Tongue (tissue), 2 donors: ENCODE data around the gene CYTL1. TPM values are rescaled to one million over a fixed set of nuclear protein-coding genes. Genes with fewer than 3 reads are reported as not detected.
"Not testable (repeated sequence)": the region's sequence is repeated elsewhere in the genome, so short reads cannot be mapped to it uniquely, and the experiment has no call there.

Experiments
- DNase-seq: peaks from one replicate; pipeline ENCODE4 v3.0.0-alpha.2; 2015
- total RNA-seq: library from RNA; depleted of rRNA; stranded (reverse); fragments of >200 nt; gene quantifications from one replicate; pipeline ENCODE4 v1.2.3, GENCODE V29; 2014

CYTL1 gene
- total RNA-seq, 1 donor from 2014 or later = 4.6 TPM

- no peak for DNase-seq
Measured at GRCh38 chr4:5033281-5033841, 14.1 kb upstream of the CYTL1 start.

- DNase-seq = no peak
Measured at GRCh38 chr4:5032813-5033212, 13.6 kb upstream of the CYTL1 start.

- DNase-seq = no peak
Measured at GRCh38 chr4:5030927-5031326, 11.7 kb upstream of the CYTL1 start.

- DNase-seq = no peak
Measured at GRCh38 chr4:5030221-5030620, 11.0 kb upstream of the CYTL1 start.

GRCh38 chr4:5029447-5029846, 10.2 kb upstream of the CYTL1 start:
- DNase-seq = no peak

- DNase-seq = no peak
Measured at GRCh38 chr4:5028480-5028879, 9.2 kb upstream of the CYTL1 start.

GRCh38 chr4:5027346-5027745, 8.1 kb upstream of the CYTL1 start:
- no peak for DNase-seq

GRCh38 chr4:5026371-5026770, 7.1 kb upstream of the CYTL1 start:
- DNase-seq = no peak

GRCh38 chr4:5024673-5025072, 5.4 kb upstream of the CYTL1 start:
- DNase-seq = no peak

GRCh38 chr4:5021546-5021945, 2.3 kb upstream of the CYTL1 start:
- DNase-seq = no peak

GRCh38 chr4:5020341-5020740, 1.1 kb upstream of the CYTL1 start:
- no peak for DNase-seq

- no peak for DNase-seq
Measured at GRCh38 chr4:5019796-5020195, 538 bp upstream of the CYTL1 start.

- DNase-seq = no peak
Measured at GRCh38 chr4:5018603-5019002, 655 bp downstream of the CYTL1 start.

- DNase-seq = no peak
Measured at GRCh38 chr4:5018096-5018495, 1.2 kb downstream of the CYTL1 start.

GRCh38 chr4:5014007-5014682, 5.1 kb downstream of the CYTL1 start:
- no peak for DNase-seq

GRCh38 chr4:5012958-5013357, 6.3 kb downstream of the CYTL1 start:
- DNase-seq = no peak

GRCh38 chr4:5012244-5012898, 6.9 kb downstream of the CYTL1 start:
- peak; percentile 28 for DNase-seq

GRCh38 chr4:5010984-5011383, 8.3 kb downstream of the CYTL1 start:
- no peak for DNase-seq

- DNase-seq = no peak
Measured at GRCh38 chr4:5009796-5010195, 9.5 kb downstream of the CYTL1 start.

- DNase-seq = not testable (repeated sequence)
Measured at GRCh38 chr4:5006932-5007331, 12.3 kb downstream of the CYTL1 start.

- DNase-seq = no peak
Measured at GRCh38 chr4:5004496-5004895, 14.8 kb downstream of the CYTL1 start.

- no peak for DNase-seq
Measured at GRCh38 chr4:5003918-5004317, 15.3 kb downstream of the CYTL1 start.

- no peak for DNase-seq
Measured at GRCh38 chr4:5003372-5003857, 15.8 kb downstream of the CYTL1 start.

- not testable (repeated sequence) for DNase-seq
Measured at GRCh38 chr4:5001641-5002040, 17.6 kb downstream of the CYTL1 start.
